Activated CD4-positive, alpha-beta T cell treated with anti-CD3 and anti-CD28 coated beads, Interleukin-2, amount 10 ng/mL, durations not matched to agents 24 days and 14 days (primary cell): ENCODE measurements around the gene IRX2. TPM values are rescaled to one million over a fixed set of nuclear protein-coding genes. Genes with fewer than 3 reads are reported as not detected.

Experiments
- DNase-seq: peaks from one replicate; pipeline ENCODE4 v3.0.0; 2022
- H3K27ac Mint-ChIP-seq: one replicate; pipeline ENCODE4 v1.8.0; 2022; ENCODE audit warnings: mild to moderate bottlenecking, mixed read lengths
- H3K27me3 Mint-ChIP-seq: one replicate; pipeline ENCODE4 v1.8.0; 2022; ENCODE audit warnings: mixed read lengths
- H3K36me3 Mint-ChIP-seq: one replicate; pipeline ENCODE4 v1.8.0; 2022; ENCODE audit warnings: low read depth, mild to moderate bottlenecking, mixed read lengths
- H3K4me1 Mint-ChIP-seq: one replicate; pipeline ENCODE4 v1.8.0; 2021; ENCODE audit warnings: mixed read lengths
- H3K4me3 Mint-ChIP-seq: one replicate; pipeline ENCODE4 v1.8.0; 2022; ENCODE audit warnings: mild to moderate bottlenecking, moderate library complexity, mixed read lengths
- H3K9me3 Mint-ChIP-seq: one replicate; pipeline ENCODE4 v1.8.0; 2021; ENCODE audit warnings: mixed read lengths
- intact Hi-C: fragments of 100-400 bp; cut with micrococcal nuclease; formaldehyde crosslinking; loops from one replicate; pipeline ENCODE4 v1.15.1; 2023
- total RNA-seq: library from RNA; stranded (reverse); gene quantifications from 2 replicates; pipeline ENCODE4 v1.2.3, GENCODE V29; 2022

Gene IRX2
- total RNA-seq, 1 donor from 2014 or later: not detected

DNA sequence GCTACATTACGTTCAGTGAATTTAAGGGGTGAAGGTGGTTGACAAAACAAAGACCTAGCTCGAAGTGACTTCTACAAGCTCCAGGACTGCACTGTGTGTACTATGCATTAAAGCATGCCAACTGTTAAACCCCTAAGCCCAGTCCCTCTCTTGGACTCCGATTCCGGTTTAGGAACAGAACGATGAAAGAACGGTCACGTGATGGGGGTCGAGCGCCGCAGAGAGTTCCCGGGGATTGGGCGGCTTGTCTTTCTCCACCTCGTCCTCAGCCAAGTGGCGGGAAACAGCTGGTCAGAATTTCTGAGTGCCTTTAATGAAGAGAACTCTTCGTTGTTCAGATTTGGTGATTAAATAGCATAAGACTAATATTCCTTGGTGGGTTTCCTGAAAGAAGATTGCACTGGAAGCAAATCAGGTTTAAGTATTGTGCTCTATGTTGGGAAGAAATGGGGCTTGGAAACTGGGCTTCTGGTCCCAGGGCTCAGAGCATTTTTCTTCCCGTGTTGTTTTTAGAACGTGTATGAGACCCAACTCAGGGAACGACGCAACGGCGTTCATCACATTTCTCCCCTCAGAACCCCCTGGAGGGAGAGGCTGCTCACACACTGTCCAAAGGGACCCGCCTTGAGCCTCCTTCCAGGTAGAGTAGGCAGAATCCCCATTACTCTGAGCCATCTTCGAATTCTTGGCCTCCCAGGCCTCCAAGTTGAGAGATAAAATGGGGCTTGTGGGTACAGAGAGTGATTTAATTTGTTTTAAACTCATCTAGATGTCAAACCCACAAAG, 25.3 kb downstream of the IRX2 start:
- Mint-ChIP-seq H3K4me1 (no peaks in the 10 kb centered on the region), H3K27me3 (no peaks in the 10 kb centered on the region), H3K4me3 (no peak overlapping the region), H3K9me3 (peaks cover 3% of the 10 kb centered on the region), H3K36me3 (no peaks in the 10 kb centered on the region), H3K27ac (no peak overlapping the region)
- intact Hi-C loops: no loop called here
- DNase-seq: no peak

- DNase-seq: no peak
- Mint-ChIP-seq H3K27me3 (no peaks in the 10 kb centered on the region), H3K9me3 (peaks cover 3% of the 10 kb centered on the region), H3K4me3 (no peak overlapping the region), H3K27ac (no peak overlapping the region), H3K4me1 (no peaks in the 10 kb centered on the region), H3K36me3 (no peaks in the 10 kb centered on the region)
- intact Hi-C loops: no loop called here
These were observed 26.6 kb downstream of the IRX2 start for GRCh38 chr5:2724831-2725230.

DNA sequence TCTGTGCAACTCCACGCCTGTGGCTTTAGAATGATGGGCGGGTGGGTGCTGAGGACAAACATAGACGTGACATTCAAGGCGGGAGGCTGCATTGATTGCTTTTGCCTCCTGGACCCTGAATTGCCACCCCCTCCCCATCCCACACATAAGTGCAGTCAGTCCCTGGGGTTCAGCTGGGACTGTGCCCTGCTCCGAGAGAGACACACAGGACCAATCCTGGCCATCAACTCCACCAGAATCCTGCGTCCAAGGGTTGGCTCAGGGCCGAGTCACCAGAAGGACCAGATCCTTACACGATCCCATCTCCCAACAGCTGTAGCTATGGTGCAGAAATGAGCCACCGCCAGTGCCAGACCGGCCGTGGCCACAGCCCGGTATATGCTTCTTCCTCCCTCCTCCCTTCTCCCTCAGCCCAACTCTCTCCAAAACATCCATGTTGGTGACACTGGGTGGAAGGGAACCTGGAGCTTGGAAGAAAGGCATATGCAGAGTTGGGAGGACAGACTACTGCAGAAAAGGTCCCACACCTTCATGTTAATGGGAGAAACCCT, 27.4 kb downstream of the IRX2 start:
- Mint-ChIP-seq H3K36me3 (no peaks in the 10 kb centered on the region), H3K27ac (no peak overlapping the region), H3K4me1 (no peaks in the 10 kb centered on the region), H3K4me3 (no peak overlapping the region), H3K9me3 (peaks cover 3% of the 10 kb centered on the region), H3K27me3 (no peaks in the 10 kb centered on the region)
- intact Hi-C loops: no loop called here
- no peak for DNase-seq

GRCh38 chr5:2722901-2723300, 28.6 kb downstream of the IRX2 start:
- Mint-ChIP-seq H3K4me3 (no peak overlapping the region), H3K36me3 (no peaks in the 10 kb centered on the region), H3K27ac (no peak overlapping the region), H3K9me3 (peaks cover 2% of the 10 kb centered on the region), H3K27me3 (no peaks in the 10 kb centered on the region), H3K4me1 (no peaks in the 10 kb centered on the region)
- DNase-seq: no peak
- intact Hi-C loops: no loop called here

GRCh38 chr5:2721385-2722138, 29.9 kb downstream of the IRX2 start:
- H3K36me3 Mint-ChIP-seq: no peaks in the 10 kb centered on the region
- no peaks in the 10 kb centered on the region for H3K27me3 Mint-ChIP-seq
- H3K4me1 Mint-ChIP-seq: no peaks in the 10 kb centered on the region
- H3K27ac Mint-ChIP-seq: no peak overlapping the region
- DNase-seq: no peak
- no peak overlapping the region for H3K4me3 Mint-ChIP-seq
- H3K9me3 Mint-ChIP-seq: no peaks in the 10 kb centered on the region
- intact Hi-C loops: no loop called here

- H3K9me3 Mint-ChIP-seq: no peaks in the 10 kb centered on the region
- H3K36me3 Mint-ChIP-seq: no peaks in the 10 kb centered on the region
These were observed 32.1 kb downstream of the IRX2 start for GRCh38 chr5:2719332-2719731.

DNA sequence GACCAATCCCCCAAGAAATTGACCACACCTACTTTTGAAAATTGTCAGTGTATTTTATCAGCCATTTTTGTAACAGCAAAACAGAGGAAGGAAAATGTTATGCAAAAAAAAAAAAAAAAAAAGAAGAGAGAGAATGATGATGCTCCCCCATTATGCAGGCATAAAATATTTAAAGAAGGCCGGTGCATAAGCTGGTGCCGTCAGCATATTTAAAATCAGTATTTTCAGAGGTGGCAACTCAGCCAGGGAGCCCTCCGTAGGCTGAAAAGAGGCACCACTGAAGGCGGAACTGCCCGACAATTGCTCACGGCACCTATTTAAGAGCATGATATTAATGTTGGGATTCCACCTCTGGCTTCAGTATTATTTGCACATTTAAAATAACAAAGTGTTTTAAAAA, 33.4 kb downstream of the IRX2 start:
- no peak for DNase-seq
- H3K36me3 Mint-ChIP-seq: no peaks in the 10 kb centered on the region
- intact Hi-C loops: no loop called here
- H3K9me3 Mint-ChIP-seq: no peaks in the 10 kb centered on the region
- H3K27me3 Mint-ChIP-seq: no peaks in the 10 kb centered on the region
- H3K4me1 Mint-ChIP-seq: no peaks in the 10 kb centered on the region
- no peak overlapping the region for H3K4me3 Mint-ChIP-seq
- H3K27ac Mint-ChIP-seq: no peak overlapping the region

More at GRCh38 chr5:2719332-2719731, 32.1 kb downstream of the IRX2 start:
- no peak for DNase-seq
- Mint-ChIP-seq H3K27me3 (no peaks in the 10 kb centered on the region), H3K4me1 (no peaks in the 10 kb centered on the region), H3K4me3 (no peak overlapping the region), H3K27ac (no peak overlapping the region)
- intact Hi-C loops: no loop called here

DNA sequence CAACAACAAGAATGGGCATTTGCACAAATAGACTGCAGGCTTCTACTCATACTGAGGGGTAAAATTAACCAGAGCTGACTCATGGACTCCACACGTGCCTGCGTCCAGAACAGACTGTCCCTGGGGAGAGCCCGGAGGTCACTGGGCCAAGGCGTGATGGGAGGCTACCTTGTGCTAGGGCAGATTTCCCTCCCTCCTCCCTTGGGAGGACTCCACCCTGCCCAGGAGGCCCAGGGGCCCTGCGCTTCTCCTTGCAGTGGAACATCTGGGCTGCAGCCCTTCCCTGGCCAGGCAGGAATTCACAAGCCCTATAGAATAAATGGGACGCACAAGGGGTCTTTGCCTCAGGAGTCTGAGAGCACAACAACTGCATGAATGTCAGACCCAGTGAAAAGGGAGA, 35.6 kb downstream of the IRX2 start:
- DNase-seq: no peak
- Mint-ChIP-seq H3K4me1 (no peaks in the 10 kb centered on the region), H3K9me3 (no peaks in the 10 kb centered on the region), H3K4me3 (no peak overlapping the region), H3K27ac (no peak overlapping the region), H3K27me3 (no peaks in the 10 kb centered on the region), H3K36me3 (no peaks in the 10 kb centered on the region)
- intact Hi-C loops: no loop called here

- no peak for DNase-seq
These were observed 36.7 kb downstream of the IRX2 start for GRCh38 chr5:2714805-2715204.

DNA sequence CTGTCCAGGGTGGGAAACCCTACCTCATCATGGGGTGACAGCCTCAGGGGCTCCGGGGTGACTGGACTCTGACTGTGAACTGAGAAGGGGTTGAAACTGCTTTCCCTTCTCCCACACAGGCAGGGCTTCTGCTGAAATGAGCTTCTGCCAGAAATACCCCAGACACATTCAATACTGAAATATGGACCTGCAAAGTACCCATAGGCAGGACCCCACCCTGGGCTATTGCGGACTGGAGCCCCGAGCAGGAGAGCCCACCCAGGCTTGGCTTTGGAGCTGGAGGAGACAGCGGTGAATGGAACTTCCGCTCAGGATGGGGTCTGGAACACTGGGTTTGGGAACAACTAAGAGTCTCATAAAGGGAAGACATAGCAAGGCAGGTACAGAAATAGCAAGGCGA, 37.5 kb downstream of the IRX2 start:
- H3K27me3 Mint-ChIP-seq: no peaks in the 10 kb centered on the region
- H3K27ac Mint-ChIP-seq: no peak overlapping the region
- no peaks in the 10 kb centered on the region for H3K36me3 Mint-ChIP-seq
- no peaks in the 10 kb centered on the region for H3K4me1 Mint-ChIP-seq
- no peak for DNase-seq
- no peak overlapping the region for H3K4me3 Mint-ChIP-seq
- intact Hi-C loops: no loop called here
- H3K9me3 Mint-ChIP-seq: no peaks in the 10 kb centered on the region

More at GRCh38 chr5:2714805-2715204, 36.7 kb downstream of the IRX2 start:
- no peak overlapping the region for H3K27ac Mint-ChIP-seq
- no peaks in the 10 kb centered on the region for H3K27me3 Mint-ChIP-seq
- no peak overlapping the region for H3K4me3 Mint-ChIP-seq
- H3K9me3 Mint-ChIP-seq: no peaks in the 10 kb centered on the region
- H3K36me3 Mint-ChIP-seq: no peaks in the 10 kb centered on the region
- no peaks in the 10 kb centered on the region for H3K4me1 Mint-ChIP-seq
- intact Hi-C loops: no loop called here

- Mint-ChIP-seq H3K36me3 (no peaks in the 10 kb centered on the region), H3K27ac (no peak overlapping the region), H3K4me3 (no peak overlapping the region), H3K9me3 (no peaks in the 10 kb centered on the region), H3K27me3 (no peaks in the 10 kb centered on the region), H3K4me1 (no peaks in the 10 kb centered on the region)
- intact Hi-C loops: no loop called here
- DNase-seq: no peak
These were observed 39.7 kb downstream of the IRX2 start for GRCh38 chr5:2711446-2712425.

GRCh38 chr5:2710910-2711309, 40.6 kb downstream of the IRX2 start:
- Mint-ChIP-seq H3K36me3 (no peaks in the 10 kb centered on the region), H3K4me3 (no peak overlapping the region), H3K9me3 (no peaks in the 10 kb centered on the region), H3K27me3 (no peaks in the 10 kb centered on the region), H3K27ac (no peak overlapping the region), H3K4me1 (no peaks in the 10 kb centered on the region)
- intact Hi-C loops: no loop called here
- DNase-seq: no peak

GRCh38 chr5:2709976-2710689, 41.3 kb downstream of the IRX2 start:
- Mint-ChIP-seq H3K9me3 (no peaks in the 10 kb centered on the region), H3K27ac (no peak overlapping the region), H3K4me3 (no peak overlapping the region), H3K27me3 (no peaks in the 10 kb centered on the region), H3K4me1 (no peaks in the 10 kb centered on the region), H3K36me3 (no peaks in the 10 kb centered on the region)
- intact Hi-C loops: no loop called here
- no peak for DNase-seq
